NOMO-1 (cell line): ENCODE data around the gene TBC1D32.
A peak's percentile ranks its signal among the peaks of the same experiment; 100 is the strongest.
"Not testable (repeated sequence)": the region's sequence is repeated elsewhere in the genome, so short reads cannot be mapped to it uniquely, and the experiment has no call there.

ENCODE experiments used
- DNase-seq, 2 experiments: peaks; one replicate each; lab custom pipeline; 2025; ENCODE audit not compliant: unreplicated experiment in 2 of 2; lab: John Stamatoyannopoulos, UW

TBC1D32 gene

DNA sequence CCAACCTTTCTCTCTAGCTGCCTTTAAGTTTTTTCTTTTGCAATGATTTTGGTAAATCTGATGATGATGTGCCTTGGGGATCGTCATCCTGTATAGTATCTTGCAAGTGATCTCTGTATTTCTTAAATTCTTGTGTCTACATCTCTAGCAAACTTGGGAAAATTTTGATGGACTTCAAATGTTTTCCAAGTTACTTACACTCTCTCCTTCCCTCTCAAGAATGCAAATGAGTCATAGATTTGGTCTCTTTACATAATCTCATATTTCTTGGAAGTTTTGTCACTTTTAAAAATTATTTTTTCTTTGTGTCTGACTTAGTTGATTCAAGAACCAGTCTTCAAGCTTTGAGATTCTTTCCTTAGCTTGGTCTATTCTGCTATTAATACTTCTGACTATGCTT is 176.4 kb downstream of the TBC1D32 start:
- no peak for DNase-seq

DNA sequence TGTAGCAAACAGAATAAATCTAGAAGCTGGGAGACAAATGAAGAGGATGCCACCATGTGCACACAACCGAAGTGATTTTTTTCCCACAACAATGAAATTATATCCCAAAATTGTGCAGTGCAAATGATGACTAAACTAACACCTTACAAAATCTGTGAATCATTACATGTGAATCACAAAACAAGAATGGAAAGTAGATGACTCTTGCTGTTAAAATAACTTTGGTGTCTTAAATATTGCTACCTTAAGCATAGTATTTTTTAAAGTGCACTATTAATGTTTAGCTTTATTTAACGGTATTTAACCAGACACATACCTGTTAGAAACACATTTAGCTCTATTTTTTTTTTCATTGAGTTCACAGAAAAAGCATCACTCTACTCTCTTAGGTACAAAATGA is 190.8 kb downstream of the TBC1D32 start:
- no peak for DNase-seq

DNA sequence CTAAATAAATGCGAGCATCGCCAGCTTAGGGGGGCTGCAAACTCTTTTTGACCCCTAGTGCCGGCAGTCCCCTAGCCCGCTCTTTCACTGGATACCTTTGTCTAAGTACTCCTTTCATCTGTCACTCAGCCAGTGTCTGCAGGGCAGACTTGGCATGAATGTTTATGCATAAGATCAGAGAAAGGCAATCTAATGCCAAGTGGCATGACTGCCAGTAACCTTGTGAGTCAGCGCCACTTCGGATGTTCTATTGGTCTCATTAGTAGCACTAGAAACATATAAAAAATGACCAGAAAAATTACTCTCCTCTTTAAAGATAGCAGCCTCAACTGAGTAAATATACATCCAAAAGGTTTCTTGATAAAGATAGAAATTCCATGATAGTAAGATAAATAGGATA is 192.2 kb downstream of the TBC1D32 start:
- DNase-seq = no peak

DNA sequence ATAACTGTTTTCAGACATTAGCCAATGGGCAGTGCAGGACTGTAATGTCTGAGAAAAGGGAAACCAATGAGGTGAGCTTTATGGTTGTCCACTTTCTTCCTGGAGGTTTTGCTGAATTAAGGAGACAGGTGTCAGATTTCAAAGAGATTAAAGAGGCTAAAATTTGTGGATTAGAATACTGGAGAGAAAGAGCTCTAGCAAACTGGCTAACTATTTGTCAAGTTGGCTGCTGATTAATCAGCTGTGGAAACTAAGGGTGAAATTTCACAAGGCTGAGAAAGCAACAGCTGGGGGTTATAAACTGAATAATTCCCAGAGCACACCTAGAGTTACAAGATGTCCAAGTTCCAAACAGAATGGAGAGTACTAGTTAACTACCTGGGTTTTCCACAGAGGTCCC is 198.9 kb downstream of the TBC1D32 start:
- no peak for DNase-seq

DNA sequence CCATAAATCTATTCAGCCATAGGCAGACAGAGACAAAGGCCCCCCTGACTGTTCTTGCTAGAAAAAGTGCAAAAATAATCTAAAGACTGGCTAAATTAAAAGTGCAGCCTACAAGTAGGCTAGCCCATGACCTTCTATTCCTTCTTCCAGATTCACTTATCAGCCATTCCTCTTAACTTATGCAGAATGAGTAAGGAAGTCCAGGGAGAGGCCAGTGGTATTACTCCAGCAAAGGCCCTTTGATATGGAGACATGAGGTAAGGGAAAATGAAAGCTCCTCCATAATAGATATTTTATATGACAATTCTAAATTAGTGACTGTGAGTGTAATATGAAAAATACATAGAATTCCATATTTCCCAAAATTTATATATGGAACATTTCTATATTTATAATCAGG is 199.4 kb downstream of the TBC1D32 start:
- no peak for DNase-seq

DNA sequence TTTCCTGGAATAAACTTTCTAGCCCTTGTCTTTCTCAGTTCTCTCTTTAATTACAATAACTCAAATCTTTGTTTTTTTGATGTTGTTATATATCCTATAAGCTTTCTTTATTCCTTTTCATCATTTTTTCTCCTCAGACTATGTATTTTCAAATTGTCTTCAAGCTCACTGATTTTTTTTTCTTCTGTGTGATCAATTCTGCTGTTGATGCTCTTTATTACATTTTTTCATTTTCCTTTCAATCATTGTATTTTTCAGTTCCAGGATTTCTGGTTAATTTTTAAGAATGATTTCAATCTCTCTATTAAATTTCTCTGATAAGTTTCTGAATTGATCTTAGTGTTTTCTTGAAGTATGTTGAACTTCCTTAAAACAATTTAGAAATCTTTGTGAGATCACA is 209.7 kb downstream of the TBC1D32 start:
- DNase-seq = no peak

DNA sequence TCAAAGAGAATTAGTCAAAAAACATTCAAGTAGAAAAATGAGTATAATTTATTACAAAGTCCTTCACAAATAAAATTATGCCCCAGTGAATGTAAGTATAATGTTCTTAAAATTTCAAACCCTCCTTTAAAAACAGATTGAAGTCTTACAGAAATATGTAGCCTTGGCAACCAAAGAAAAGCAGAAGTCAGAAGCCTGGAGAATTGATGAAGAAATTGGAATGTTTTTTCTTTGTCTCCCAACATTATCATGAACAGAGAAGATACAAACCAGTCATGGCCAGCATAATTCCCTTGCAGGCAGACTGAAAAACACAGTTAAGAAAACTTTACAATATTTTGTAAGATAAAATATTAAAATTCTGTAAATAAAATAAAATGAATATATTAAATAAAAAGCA is 221.9 kb downstream of the TBC1D32 start:
- no peak for DNase-seq

DNA sequence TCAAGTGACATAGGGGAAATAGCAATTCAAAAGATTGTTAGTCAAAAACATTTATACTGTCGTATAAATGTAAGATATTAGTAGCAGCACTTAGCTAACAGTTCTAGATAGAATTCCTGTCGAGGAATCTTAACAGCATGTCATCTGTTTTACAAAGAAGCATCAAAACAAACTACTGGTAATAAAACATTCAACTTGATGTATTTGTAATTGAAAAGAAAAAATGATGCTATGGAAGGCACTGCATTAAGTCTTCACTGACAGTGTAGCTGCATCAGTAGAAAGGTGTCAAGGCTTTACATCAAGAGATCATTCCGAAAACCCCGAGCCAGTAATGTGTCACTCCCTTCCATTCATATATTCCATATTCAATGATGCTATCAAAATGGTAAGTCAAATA is 223.5 kb downstream of the TBC1D32 start:
- DNase-seq = no peak

DNA sequence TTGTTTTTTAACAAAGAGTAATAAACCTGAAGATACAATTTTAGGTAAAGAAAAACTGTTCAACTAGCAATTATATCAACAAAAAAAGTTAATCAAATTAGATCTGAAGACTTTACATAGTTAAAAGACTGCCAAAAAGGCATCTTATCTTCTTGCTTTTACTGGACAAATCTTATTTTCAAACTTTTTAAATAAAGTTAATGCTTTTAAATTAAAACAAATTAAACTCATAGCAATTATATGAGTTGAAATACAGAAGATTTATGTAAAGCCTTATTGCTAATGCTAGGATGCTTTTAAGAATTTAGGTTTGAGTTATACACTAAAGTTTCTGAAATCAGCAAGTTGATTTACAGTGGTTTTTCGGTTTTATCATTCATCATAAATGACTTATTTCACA is 227.3 kb downstream of the TBC1D32 start:
- DNase-seq = no peak

DNA sequence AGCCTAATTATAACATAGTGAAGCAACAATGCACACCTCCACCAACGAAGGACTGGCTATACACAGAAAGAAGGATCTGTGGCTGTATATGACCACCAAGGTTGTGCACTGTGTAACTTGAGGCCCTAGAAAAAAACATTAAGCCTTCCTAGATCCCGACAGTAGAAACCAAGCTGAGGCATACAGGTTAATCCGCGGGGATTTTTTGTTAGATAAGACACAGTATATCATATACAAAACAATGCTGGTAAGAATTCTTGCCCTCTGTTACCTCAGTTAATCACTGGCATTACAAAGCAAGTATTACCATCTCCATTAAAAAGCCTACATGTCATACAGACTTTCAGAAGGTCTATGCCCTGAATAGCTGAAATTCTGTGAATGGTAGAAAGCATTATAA is 228.8 kb downstream of the TBC1D32 start:
- no peak for DNase-seq

DNA sequence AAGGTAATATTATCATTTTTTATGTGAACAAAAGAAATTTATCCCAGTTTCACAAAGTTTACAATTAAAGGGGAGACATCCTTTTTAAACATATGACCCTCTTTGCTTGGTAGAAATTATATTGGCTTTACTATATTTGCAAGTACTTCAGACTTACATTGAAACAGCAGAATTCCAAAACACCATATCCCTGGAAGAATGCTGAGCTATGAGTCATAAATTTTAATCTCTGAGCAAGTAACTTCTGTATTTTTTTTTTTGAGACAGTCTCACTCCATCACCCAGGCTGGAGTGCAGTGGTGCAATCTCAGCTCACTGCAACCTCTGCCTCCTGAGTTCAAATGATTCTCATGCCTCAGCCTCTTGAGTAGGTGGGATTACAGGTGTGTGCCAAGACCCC is 240.4 kb downstream of the TBC1D32 start:
- DNase-seq = no peak

DNA sequence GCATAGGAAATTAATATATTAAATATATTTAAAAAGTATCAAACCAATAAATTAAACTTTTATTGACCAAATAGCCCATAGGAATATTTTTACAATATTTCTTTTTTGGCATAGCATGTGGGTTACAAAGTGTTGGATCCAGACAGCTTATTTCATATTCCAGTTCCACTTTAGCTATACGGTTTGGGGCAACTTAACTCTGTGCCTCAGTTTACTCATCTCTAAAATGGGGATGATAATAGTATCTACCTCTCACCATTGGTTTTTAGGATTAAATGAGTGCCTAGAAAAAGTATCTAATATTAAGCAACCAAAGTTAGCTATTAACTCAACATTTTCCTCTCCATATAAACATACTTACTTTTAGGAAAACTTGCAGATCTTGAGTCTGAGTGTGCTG is 243.8 kb downstream of the TBC1D32 start:
- no peak for DNase-seq

DNA sequence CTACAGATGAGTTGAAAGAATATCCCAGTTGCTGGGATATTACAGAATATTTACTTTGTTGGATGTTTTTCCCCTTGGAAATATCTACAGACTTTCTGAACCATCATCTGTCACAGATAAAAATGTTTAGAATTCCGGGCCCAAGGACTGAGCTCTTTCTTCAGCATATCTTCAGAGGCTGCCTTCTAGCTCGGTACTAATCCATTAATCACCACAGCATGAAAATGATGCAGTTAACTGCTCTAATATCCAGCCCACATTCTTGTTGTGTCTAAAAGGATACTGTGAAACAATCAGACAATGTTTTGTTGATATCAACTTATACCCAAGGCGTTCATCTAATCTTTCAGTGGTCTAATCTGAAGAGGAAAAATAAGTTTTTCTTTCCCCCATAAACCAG is 247.4 kb downstream of the TBC1D32 start:
- DNase-seq = no peak

DNA sequence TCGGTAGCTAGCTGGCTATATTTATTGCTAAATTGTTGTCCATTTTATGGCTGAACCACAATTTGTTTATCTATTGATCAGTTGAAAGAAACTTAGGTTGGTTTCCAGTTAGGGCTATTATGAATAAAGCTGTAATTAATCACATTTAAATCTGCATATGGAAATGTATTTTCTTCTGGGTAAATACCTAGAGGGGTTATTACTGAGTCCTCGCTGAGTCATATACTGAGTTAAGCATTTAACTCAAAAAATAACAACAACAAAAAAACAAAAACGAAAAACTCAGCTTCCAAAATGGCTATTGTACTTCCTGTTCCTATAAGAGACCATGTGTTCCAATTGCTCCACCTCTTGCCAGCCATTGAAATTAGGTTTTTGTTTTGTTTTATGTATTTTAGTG is 258.2 kb downstream of the TBC1D32 start:
- no peak for DNase-seq

DNA sequence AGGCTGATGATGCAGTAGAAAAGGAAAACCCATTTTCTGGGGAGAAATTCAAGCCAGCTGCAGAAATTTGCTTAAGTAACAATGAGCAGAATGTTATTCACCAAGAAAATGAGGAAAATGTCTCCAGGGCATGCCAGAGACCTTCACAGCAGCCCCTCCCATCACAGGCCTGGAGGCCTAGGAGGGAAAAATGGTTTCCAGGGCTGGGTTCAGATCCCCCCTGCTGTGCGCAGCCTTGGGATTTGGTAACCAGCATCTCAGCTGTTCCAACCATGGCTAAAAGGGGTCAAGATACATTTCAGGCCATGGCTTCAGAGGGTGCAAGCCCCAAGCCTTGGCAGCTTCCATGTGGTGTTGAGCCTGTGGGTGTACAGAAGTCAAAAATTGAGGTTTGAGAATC is 265.5 kb downstream of the TBC1D32 start:
- DNase-seq = not testable (repeated sequence)

DNA sequence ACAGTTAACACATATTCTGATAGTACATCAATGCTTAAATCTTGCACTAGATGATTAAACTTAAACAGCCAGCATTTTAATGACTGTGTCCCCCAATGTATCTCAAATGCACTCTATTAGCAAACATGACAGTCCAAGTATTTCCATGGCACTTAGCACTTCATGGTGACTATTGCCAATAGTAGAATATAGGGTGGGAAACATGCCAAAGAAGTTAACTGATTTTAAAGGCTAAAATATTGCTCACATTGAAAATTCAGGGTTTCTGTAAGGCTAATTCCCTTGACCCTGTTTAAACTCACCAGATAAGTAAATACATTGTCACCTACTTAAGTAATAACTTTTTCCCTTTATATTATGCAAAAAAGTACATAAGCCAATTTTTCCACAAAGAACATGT is 266.9 kb downstream of the TBC1D32 start:
- DNase-seq = no peak

DNA sequence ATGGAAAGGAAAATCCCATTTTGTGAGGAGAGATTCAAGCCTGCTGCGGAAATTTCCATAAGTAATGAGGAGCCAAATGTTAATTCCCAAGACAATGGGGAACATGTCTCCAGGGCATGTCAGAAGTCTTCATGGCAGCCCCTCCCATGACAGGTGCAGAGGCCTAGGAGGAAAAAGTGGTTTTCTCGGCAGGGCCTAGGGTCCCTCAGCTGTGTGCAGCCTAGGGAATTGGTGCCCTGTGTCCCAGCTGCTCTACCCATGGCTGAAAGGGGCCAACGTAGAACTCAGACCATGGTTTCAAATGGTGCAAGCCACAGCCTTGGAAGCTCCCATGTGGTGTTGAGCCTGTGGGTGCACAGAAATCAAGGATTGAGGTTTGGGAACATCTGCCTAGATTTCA is 269.9 kb downstream of the TBC1D32 start:
- DNase-seq = no peak

DNA sequence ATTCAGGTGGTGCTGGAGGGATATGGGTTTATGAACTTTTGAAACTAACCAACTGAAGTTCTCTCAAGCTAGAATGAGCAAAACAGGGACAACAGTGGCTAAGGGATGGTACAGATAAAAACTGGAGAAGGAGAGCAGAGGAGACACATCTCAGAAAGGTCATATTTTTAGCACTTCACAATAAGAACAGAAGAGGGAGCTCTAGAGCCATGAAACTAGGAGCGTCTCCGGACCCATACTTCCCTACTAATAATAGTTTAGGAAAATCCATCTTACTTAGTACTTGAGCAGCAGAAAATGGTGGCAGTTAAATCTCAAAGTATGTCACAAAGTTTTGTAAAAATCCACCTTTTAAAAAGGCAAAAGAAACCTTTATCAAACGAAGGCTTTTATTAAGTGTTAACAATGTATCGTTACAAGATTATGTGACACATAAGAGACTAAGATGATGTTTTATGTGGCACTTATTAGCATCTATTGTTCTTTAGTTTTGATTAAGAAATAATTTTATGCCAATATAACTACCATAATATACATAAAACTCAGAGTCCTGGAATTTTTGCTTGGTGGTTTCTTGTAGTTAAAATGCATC is 278.6 kb downstream of the TBC1D32 start:
- DNase-seq = peak in 1 of 2 experiments; percentile 13

DNA sequence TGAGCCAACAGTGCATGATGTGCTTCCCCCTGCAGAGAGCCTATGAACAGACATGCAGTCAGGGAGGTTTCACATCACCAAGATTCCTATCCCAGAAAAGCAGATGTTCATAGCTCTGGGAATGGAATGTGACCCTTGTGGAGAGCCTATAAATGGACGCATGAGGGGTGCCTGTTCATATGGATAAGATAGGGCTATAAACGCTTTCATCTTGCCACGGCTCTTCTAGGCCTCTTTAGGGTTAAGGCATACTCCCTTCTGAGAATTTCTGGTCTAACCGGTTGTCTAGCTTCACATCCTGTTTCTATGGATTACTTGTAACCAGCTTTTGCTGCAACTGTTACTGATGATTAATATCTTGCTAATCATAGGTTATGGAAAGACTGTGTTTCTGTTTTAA is 285.7 kb downstream of the TBC1D32 start:
- not testable (repeated sequence) for DNase-seq

DNA sequence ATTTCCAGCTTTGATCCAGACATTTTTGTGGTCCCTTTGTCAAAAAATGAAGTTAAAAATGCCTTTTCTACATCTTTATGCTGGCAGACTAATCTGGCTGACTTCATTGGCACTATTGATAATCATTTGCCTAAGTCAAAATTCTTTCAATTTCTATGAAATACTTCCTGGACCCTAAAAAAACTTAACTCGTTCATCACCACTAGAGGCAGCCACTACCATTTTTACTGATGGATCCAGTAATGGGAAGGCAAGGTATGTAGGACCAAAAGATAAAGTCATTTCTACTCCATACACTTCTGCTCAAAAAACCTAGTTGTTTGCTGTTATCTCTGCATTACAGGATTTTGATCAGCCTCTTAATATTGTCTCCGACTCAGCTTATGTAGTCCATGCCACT is 289.4 kb downstream of the TBC1D32 start:
- DNase-seq = not testable (repeated sequence)

DNA sequence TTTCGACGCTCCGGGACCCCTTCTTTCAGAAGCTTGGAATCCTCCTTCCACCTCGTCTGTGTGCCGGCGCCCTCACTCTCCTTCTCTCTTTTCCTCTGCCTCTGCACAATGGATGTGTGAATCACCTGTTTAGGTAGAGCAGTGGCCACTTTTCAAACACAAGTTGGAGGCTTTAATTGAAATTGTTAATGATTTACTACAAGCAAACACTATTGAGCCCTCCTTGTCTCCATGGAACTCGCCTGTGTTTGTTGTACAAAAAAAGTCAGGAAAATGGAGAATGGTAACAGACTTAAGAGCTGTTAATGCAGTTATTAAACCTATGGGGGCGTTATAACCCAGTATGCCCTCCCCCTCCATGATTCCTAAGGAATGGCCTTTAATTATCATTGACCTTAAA is 290.6 kb downstream of the TBC1D32 start:
- DNase-seq = not testable (repeated sequence)

DNA sequence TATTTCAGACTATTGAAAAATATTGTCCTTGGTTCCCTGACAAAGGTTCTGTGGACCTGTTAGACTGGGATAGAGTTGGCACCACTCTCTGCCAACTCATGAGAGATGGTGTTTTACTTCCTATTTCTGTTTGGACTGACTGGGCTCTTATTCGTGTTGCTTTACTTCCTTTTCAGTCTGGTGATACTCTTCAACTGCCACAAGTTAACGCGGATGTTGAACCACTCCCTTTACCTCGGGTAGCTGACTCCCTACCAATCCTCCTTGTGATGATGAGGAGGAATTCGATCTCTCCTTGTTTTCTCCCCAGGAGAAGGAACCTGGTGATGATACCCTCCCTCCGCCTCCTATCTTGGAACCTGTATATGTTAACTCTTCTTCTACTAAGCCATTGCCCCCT is 291.1 kb downstream of the TBC1D32 start:
- not testable (repeated sequence) for DNase-seq

DNA sequence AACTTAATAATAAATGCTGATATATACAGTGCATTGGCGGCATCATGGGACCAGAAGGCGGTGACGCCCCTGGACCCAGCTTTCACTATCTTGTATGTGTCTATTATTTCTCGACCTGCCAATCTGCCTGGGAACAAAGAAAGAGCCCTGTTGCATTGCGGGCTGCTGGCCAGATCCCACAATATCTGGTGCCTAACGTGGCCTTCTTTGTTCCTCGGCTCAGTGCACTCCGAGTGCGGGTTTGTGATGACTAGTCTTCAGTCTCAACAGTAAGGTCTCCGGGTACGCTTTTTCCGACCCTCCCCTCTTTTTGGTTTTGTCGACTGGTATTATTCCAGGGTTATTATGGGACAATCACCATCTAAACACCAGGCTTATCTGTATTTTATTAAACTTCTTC is 291.5 kb downstream of the TBC1D32 start:
- no peak for DNase-seq
